Measurements from ENCODE around the gene PCSK2.

Gene PCSK2

DNA sequence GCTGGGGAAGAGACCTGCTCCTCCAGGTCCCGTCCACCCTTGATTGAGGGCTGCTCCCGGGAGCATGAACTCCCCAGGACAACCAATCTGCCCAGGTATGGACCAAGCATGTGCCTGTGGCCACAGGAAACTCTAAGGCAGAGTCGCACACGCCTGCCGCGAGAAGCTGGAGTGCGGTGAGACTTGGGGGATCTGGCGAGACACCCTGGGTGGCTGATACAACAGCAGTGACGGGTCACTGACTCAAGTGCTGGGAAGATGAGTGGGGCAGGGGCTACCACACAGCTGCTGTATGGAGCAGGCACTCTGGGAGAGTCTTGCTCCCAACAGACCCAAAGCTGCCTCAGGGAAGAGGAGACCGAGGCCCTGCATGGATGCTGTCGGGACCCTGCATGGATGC lies 264.2 kb downstream of the PCSK2 start:
- no peak for FAIRE-seq

DNA sequence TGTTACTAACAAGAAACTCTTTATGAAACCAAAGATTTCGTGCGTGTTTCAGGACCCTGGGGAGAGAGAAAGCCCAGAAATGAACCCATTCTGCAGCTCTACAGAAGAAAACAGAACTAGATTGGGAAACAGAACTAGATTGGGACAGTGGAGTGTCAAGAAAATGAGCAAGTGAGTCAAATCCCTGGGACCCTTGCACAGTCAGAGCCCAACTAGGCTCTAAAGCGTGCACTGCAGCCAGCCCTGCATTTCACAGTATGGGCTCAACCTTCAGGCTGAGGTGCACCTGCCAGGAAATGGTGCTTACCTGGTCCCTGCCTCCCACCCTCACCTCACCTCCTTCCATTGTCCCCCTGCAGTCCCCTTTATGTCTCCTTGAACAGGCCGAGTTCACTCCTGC lies 264.6 kb downstream of the PCSK2 start:
- no peak for FAIRE-seq

DNA sequence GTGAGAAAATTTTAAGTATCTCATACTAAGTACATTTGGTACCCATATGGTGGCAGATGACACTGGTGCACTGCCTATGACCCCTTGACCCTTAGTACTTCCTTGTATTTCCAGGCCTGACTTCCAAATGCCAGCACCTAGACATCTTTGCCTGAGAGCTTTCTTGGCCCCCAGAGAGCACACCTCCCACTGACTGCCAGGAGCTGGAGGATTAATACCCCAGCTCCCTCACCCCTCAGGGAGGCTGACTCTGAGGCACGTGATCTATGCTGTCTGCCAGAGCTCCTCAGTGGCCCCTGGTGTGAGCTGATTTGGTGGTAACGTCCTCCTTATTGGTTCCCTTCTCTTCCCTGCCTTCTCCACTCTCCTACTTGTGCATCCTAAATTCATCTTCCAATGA lies 266.3 kb downstream of the PCSK2 start:
- FAIRE-seq = no peak

DNA sequence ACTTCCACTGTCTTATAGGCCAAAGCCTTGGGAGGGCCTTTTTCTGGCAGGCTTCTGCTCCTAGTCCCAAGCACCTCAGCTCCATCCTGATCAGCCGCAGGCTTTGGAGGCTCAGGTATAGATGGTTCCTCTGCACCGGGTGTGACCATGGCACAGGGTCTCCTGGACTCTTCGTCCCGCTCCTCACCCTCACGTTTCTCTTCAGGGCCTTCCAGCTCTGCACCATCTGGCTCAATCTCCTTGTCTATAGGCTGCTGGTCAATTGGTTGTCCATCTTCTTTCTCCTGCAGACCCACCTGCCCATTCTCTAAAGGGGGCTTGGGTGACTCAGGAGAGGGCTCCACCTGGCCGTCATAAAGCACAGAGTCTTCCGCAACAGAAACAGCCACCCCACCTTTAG lies 267.4 kb downstream of the PCSK2 start:
- no peak for FAIRE-seq

DNA sequence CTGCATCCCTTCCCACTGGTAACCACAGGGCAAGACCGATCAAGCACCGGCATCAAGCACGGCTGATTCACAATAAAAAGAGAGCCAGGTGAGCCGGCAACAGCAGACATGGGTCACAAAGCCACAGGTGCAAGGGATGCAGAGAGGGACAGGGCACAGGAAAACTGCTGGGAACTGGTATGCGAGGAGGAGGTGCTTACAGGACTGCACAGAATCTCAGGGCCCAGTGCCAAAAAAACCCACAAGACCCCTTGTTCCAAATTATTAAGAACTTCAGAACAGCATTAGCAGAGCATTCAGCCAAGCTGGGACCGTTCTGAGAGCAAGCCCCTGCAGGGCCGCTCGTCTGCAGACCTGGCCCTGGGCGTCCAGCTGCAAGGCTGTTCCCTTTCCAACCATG lies 269.0 kb downstream of the PCSK2 start:
- no peak for FAIRE-seq

DNA sequence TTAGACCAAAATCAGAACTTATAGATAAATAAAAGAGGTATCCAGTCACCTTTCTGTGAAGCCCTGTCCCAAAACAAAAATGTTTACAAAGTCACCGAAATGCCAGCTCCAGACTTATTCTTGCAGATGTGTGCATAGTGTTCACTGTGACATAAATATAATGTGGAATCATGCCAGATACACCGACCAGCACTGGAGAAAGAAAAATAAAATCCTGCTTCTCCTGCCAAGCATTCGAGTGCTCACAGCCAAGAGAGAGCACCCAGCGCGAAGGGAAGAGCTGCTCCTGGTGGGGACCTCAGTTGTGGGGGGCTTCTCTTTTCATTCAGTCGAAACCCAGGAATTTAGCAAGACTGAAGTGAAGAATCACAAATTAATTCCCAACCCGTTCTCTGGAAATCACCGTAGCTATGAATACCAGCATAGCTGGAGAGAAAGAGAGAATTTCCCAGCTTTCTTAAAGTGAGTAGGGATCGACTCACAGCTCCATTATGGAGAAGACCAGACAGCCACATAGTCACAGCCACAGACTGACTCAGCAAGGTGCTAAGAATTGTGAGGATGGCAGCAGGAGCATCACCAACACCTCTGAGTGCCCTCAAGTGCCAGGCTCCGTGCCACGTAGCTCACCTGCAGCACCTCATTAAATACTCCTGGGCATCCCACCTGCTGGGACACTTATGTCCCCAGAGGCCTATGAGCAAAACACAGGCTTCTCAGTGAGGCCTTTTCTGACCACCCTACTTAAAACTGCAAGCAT lies 271.2 kb downstream of the PCSK2 start:
- no peak for FAIRE-seq

DNA sequence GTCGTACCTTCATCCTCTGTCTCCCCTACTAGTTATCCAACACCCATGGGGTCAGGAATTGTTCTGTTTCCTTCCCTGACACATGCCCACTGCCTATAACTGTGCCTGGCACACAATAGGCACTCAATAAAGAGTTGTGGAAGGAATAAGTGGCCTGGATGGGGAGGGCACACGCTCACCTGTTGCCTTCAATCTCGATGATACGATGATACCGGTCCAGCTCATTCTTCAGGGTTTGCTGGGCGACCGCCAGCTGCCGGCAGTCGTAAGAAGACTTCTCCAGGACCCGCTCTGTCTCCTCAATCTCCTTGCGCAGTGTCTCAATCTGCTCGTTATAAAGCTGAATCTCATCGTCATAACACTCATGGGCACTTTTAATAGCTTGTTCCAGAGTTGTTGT lies 271.8 kb downstream of the PCSK2 start:
- no peak for FAIRE-seq

DNA sequence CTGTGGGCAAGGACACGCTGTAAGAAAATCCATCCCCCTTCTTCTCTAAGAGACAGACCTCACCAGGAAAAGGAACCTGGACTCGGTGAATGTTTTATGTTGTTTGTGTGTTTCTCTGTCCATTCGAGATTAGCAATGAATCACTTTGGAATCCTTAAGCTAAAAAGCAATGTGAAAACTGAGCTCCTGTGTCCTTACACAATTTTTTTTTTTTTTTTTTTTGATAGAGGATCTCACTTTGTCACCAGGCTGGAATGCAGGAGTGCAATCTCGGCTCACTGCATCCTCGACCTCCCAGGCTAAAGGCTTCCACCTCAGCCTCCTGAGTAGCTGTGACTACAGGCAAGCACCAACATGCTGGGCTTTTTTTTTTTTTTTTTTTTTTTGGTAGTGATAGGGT lies 272.2 kb downstream of the PCSK2 start:
- no peak for FAIRE-seq

DNA sequence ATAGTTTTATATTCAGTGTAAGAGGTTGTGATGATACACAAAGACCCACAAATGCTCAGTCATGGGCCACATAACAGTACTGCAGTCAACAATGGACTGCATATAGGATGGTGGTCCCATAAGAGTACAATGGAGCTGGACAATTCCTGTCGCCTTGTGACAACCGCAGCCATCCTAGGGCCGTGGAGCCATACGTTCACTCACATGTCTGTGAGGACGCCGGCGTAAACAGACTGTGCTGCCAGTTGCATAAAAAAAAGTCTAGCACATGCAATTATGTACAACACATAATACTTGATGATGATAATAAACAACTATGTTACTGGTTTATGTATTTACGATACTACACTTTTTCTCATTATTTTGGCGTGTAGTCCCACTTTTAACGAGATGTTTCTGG lies 273.4 kb downstream of the PCSK2 start:
- no peak for FAIRE-seq

DNA sequence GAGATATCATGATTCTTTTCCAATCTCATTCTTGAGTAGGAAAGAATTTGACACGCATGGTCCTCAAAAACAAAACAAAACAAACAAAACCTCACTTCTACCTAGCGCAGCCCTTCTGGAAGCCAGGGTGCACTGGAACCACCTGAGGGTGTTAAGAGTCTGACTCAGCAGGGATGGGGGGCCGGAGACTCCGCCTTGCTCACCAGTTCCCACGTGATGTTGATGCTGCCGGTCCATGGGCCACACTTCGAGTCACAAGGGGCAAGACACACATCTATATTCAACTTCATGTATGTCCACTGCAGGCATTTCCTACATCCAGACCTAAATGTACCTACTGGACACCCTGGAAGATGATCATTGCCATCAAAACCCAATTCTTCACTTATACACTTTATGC lies 274.0 kb downstream of the PCSK2 start:
- no peak for FAIRE-seq

DNA sequence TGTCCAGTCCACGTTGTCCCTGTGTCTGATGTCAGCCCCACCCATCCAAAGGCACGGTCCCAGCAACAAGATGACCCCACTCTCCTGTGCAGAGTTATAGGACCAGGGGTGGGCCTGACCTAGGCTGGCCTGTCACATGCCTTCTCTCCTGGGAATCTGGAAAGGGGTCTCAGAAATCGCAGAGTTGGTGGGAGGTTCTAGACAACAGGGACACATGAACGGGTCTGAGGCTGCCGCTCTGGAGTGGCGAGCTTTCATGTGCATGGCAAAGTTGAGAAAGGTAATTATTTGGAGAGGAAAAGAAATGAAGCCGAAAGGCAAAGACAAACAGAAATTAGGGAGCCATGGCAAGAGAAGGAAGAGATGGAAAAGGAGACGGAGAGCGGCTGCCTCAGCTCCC lies 274.9 kb downstream of the PCSK2 start:
- FAIRE-seq = no peak

DNA sequence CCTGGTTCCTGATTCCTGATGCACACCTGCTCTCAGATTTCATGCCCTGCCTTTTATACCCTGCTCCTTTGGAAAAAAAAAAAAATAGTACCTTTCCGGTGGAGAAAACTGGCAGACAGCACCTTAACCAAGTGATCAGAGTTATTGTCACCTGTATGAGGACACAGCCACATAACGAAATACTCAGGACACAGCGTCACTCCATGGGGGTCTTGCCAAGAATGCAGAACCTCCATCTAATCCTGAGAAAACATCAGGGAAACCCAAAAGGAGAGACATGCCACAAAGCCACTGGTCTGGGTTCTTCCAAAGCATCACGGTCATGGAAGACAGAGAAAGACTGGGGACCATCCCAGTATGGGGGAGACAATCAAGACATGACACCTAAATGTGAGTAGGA lies 275.3 kb downstream of the PCSK2 start:
- FAIRE-seq = no peak

DNA sequence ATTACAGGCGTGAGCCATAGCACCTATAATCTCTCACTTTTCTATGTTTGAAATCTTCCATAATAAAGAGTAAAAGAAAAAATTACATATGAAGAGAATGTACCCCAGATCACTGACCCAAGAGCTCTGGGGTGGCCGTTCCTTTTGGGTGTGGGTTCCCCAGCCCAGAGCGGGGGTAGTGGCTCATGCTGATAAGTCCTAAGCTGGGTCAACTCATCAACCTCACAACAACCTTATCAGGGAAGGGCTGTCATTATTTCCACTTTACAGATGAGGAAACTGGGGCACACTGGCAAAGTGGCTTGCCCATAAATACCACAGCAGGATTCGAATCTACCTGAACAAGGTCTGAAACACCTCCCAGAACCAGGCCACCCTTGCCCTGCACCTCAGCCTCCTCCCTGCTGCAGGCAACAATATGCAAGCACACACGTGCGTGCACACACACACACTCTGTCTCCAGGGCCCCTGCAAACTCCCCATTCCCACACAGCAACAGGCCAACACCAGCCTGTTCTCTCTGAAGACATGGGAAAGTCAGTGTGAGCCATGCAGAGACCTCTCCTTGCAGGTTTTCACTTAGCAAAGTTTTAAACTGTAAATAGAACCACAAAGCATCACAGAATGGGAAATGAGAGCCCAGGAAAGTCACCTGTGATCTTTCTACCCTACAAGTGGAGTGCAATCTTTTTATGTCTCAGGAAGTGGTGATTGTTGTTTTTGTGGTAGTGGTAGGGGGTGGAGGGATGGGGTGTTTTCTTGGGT lies 276.6 kb downstream of the PCSK2 start:
- FAIRE-seq = no peak

DNA sequence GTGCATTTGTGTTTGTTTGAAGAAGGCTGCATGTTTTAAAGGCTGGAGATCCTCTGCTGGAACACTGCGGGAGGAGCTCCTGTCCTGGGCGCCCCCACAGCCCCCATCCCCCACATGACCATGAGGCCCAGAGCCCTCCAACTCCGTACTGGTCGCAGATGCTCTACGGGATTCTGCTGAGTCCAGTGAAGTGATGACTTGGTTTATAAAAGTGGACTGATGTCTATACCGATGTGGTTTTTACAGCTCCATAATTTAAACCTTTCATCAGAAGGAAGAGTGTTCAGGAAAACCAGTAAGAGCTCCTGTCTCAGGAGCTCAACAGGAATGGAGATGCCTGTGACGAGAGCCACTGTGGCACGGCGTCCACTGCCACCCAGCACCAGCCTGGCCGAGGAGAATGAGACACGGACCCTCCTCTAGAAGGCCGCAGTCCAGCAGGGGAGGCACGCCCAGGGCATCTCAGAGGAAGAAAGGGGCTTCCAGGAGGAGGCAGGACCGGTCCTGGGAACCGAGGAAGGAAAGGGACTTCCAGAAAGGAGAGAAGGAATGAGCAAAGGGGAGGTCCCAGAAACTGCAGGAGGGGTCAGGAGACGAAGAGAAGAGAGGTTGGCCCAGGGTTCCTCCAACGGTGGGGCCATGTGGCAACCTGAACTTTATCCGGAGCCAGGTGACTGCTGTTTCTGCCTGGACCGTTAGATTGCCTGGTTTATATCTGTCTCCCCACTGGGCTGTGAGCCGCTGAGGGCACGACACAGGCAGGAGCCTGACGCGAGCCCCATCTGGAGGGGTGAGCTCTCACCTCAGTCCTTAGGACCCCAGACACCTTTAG lies 277.4 kb downstream of the PCSK2 start:
- no peak for FAIRE-seq

DNA sequence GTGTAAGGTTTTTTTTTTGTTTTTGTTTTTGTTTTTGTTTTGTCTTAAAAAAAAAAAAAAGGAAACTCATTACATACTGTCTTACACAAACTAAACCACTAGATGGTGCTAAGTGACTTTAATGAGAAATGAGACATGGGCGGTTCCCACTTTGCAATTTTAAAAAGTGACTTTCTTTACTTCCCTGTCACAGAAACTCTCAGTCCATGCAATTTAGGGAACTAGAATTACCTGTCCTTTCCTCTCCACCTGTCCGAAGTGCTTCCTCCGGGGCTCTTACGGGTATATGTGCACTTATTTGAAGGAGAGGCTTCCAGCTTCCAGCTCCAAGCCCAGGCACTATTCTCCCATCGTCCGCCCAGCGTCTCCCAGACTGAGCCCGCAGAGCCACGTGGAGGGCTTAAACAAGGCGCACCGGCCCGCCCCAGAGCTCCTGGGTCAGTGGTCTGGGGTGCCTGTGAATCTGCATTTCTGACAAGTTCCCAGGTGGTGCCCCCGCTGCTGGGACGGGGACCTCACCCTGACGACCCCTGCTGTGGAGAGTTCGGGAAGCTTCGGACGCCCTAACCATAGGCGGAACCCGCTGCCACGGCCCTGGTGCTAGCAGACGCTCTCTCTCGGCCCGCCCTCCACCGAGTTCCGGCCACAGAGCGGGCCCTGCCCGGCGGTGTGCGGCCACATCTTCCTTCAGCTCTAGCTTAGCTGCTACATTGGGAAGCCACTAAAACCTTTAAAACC lies 278.2 kb downstream of the PCSK2 start:
- peak; percentile 94 for FAIRE-seq

DNA sequence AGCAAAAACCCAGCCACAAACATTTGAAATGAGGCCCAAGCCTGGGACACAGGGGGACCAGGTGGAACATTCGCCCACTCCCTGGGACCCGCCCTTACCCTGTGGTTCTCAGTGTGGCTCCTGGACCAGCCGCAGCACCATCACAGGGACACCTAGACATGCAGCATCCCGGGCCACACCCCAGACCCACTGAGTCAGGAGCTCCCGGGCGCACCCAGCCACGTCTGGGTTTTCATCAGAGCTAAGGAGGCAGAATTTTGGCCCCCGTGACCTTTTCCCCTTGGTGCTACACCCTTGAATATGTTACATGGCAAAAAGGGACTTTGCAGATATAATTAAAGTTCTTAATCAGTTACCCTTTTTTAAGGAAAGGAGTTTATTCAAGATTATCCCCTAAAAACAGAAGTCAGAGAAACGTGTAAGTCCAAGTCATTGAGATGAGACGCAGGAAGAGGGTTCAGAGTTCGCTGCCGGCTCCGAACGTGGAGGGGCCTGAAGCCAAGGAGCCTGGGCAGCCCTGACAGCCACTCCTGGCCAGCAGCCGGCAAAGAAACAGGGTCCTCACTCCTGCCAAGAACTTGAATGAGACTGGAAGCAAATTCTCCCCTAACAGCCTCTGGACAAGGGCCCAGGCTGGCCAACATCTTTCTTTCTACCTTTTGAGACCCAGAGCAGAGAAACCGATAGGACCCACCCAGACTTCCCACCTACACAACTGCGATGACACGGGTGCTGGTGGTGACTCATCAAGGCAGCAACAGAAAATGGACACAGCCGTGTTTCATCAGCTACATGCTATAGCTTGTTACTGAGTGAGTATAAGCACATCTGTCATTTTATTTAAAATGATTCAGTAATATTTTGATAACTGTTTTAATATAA lies 279.0 kb downstream of the PCSK2 start:
- no peak for FAIRE-seq

DNA sequence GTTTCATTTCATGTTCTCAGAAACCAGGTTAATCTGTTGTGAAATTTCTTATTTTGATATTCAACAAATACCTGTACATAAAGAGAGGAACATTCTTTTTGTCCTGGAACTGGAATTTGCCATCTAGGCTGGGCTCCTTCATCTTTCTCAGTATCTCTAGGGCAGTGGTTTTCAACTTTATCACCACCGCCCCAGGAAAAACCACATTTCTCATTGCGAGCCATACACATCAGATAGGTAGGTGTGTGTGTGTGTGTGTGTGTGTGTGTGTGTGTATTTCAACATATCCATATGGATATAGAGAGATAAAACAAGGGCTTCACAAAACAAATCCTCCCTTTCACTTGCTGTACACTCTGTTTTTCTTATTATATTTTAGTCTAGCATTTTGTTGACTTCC lies 280.2 kb downstream of the PCSK2 start:
- no peak for FAIRE-seq

DNA sequence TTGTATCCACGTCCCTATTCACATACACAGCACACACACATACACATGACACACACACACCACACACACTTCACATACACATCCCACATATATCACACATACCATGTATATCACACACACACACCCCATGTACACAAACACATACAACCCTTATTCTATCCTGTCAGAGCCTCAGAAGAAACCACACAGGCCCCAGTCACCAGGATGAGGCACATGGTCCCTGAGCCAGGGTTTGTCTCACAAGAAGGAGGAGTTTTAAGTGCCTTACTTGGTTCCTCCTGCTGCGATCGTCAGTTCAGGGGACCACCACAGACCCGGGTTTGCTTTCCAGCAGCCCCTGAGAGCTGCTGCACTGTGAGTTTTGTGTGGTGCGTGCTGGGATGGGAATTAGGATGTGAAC lies 280.7 kb downstream of the PCSK2 start:
- FAIRE-seq = no peak

DNA sequence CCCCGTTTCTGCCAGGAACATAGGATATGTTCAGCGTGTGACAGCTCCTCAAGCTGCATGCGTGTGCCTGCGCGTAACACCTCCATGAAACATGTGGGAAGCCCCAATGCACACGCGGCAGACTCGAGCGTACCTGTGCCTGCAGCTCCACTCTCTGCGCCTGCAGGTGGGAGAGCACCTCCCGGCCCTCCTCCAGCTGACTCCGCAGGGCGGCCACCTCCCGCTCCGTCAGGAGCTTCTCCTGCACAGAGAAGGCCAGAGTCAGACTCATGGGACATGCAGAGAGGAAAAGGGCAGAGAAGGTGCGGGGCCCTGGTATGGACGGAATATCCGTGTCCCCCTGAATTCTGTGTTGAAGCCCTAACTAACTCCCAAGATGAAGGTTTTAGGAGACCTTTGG lies 281.9 kb downstream of the PCSK2 start:
- no peak for FAIRE-seq

DNA sequence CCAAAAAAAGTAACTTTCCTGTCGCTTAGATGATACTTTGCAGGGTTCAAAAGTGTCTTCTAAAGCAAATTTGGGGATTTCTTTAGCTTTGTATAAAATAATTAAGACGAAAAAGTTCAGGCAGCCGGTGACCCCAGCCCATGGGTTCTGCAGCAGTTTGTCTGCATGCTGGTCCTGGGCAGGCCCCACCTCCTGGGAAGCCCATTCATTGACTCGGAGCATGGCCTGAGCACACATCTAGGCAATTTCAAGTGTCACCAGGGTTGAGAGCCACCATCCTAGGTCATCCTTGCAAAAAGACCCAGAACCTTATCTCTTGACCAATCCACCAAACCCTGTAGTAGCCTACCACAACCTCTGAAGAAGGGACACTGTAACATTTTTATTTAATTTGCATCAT lies 283.7 kb downstream of the PCSK2 start:
- FAIRE-seq = no peak

DNA sequence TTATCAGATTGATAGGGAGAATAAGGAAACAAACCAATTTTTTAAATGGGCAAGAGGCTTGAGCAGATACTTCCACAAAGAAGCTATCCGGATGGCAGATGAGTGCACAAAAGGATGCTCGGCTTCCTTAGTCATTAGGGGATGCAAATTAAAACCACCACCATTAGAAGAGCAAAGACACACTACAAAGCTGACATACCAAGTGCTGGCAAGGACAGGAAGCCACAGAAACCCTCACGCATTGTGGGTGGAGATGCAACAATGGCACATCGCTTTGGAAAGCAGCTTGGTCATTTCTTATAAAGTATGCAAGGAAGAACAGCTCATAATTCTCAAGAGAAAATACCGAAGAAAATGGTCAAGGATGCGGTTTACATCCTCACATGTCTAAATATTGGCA lies 284.6 kb downstream of the PCSK2 start:
- FAIRE-seq = no peak

DNA sequence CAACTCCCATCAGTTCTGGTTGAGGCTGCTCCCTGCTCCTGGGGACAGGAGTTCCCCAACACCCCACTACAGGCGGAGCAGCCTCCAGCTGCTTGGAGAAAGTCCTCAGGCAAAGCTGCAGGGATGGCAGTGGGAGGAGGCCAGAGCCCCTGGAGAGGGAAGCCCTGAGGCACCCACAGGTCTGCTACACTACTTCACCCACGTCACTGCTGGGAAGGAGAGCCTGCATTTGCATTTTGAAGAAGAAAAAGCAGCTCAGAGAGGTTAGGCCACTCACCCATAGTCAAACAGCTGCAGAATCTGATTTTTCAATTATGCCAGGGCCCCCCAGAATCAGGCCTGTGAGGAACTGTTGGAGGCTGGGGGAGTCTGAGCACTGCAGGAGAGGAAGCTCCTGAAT lies 287.1 kb downstream of the PCSK2 start:
- no peak for FAIRE-seq

Measured in G401.6 (cell line).